ENCODE data around the gene SRSF8. TPM values are rescaled to one million over a fixed set of nuclear protein-coding genes. Genes with fewer than 3 reads are reported as not detected.

SRSF8 gene
- total and polyA plus RNA-seq, 9 of the 15 experiments (the other 6 are each of a cell fraction or from before 2014, with no cell fraction given): 18.0 to 53.4 (median 27.9) TPM

DNA sequence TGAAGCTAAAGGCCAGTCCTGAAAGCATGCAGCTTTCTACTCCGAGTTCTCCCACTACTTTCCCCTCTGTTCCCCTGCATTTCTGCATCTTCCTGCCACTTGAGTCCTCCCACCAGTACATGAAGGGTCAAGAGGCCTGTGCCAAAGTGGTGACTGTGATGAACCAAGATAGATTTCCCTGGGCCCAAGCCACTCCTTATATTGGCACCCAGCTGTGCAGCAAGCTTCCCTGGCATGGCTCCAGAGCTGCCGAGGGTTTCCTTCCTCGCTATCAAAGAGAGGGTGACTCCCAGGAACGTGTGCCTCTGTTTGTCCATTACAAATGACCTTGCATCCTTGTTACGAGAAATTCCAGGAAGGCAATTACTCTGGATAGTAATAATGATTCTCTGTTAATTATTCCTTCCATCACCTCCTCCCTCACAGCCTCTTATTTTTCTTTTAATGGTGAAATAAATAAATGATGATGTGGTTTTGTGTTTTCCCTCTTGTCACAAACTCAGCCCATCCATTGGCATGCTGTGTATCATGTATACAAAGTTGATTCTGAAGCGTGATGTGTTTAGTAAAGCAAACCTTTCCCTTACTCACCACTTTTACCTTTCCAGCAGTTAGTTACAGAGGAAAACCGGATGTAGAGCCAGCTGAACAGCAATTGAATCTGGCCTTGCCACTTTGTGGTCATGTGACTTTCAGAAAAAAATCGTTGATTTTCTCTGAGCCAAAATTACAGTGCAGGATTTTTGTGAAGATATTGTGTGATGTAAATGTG lies 8.3 kb downstream of the SRSF8 start (continued):
- TF ChIP-seq TFE3 (CRISPR knock-in tag; IDR thresholded peaks at IDR 0.05) (peak; percentile 91), RAD51 (IDR thresholded peaks at IDR 0.05; ENCODE audit: borderline replicate concordance, low read depth) (peak; percentile 53; the same call in 1 of the 2 replicates), RBM22 (IDR thresholded peaks at IDR 0.05; ENCODE audit: low read depth, low read length, poor library complexity, severe bottlenecking) (no peak), NUFIP1 (IDR thresholded peaks at IDR 0.05; ENCODE audit: partially characterized antibody) (no peak), NFIC (IDR thresholded peaks at IDR 0.05) (peak; percentile 41; the same call in 1 of the 2 replicates), ARID3A (IDR thresholded peaks at IDR 0.05; ENCODE audit: borderline replicate concordance, low read depth, low read length) (no peak), C11orf30 (IDR thresholded peaks at IDR 0.05; ENCODE audit: low read depth) (no peak)
- TF ChIP-seq, protein P1, sequence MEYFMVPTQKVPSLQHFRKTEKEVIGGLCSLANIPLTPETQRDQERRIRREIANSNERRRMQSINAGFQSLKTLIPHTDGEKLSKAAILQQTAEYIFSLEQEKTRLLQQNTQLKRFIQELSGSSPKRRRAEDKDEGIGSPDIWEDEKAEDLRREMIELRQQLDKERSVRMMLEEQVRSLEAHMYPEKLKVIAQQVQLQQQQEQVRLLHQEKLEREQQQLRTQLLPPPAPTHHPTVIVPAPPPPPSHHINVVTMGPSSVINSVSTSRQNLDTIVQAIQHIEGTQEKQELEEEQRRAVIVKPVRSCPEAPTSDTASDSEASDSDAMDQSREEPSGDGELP (CRISPR knock-in tag; IDR thresholded peaks at IDR 0.05; ENCODE audit: borderline replicate concordance): 0 out of 2 replicates have a peak, but pooled peaks have one; percentile 20
- TF ChIP-seq, protein P2, sequence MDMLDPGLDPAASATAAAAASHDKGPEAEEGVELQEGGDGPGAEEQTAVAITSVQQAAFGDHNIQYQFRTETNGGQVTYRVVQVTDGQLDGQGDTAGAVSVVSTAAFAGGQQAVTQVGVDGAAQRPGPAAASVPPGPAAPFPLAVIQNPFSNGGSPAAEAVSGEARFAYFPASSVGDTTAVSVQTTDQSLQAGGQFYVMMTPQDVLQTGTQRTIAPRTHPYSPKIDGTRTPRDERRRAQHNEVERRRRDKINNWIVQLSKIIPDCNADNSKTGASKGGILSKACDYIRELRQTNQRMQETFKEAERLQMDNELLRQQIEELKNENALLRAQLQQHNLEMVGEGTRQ (CRISPR knock-in tag; IDR thresholded peaks at IDR 0.05): peak; percentile 13; the same call in 1 of the 2 replicates
